ENCODE data around the gene IGSF9.

Gene IGSF9

GRCh38 chr1:159973350-159973940, 28.0 kb upstream of the IGSF9 start:
- in situ Hi-C loops (cut with MboI; ENCODE audit: low sequenced_read_pairs) = no loop called here

GRCh38 chr1:159972443-159973205, 27.2 kb upstream of the IGSF9 start:
- in situ Hi-C loops (cut with MboI; ENCODE audit: low sequenced_read_pairs) = no loop called here

GRCh38 chr1:159970932-159971342, 25.5 kb upstream of the IGSF9 start:
- in situ Hi-C loops (cut with MboI; ENCODE audit: low sequenced_read_pairs) = no loop called here

GRCh38 chr1:159968901-159969300, 23.5 kb upstream of the IGSF9 start:
- in situ Hi-C loops (cut with MboI; ENCODE audit: low sequenced_read_pairs) = no loop called here

- in situ Hi-C loops (cut with MboI; ENCODE audit: low sequenced_read_pairs) = no loop called here
These were observed 19.9 kb upstream of the IGSF9 start for GRCh38 chr1:159965263-159965662.

- in situ Hi-C loops (cut with MboI; ENCODE audit: low sequenced_read_pairs) = no loop called here
These were observed 18.7 kb upstream of the IGSF9 start for GRCh38 chr1:159964144-159964543.

- in situ Hi-C loops (cut with MboI; ENCODE audit: low sequenced_read_pairs) = no loop called here
These were observed 16.8 kb upstream of the IGSF9 start for GRCh38 chr1:159962176-159962575.

GRCh38 chr1:159961636-159962035, 16.2 kb upstream of the IGSF9 start:
- in situ Hi-C loops (cut with MboI; ENCODE audit: low sequenced_read_pairs) = no loop called here

GRCh38 chr1:159960721-159961381, 15.4 kb upstream of the IGSF9 start:
- in situ Hi-C loops (cut with MboI; ENCODE audit: low sequenced_read_pairs) = no loop called here

- in situ Hi-C loops (cut with MboI; ENCODE audit: low sequenced_read_pairs) = no loop called here
These were observed 14.0 kb upstream of the IGSF9 start for GRCh38 chr1:159959451-159959850.

- in situ Hi-C loops (cut with MboI; ENCODE audit: low sequenced_read_pairs) = no loop called here
These were observed 13.4 kb upstream of the IGSF9 start for GRCh38 chr1:159958719-159959380.

GRCh38 chr1:159957824-159958268, 12.4 kb upstream of the IGSF9 start:
- in situ Hi-C loops (cut with MboI; ENCODE audit: low sequenced_read_pairs) = no loop called here

- in situ Hi-C loops (cut with MboI; ENCODE audit: low sequenced_read_pairs) = no loop called here
These were observed 10.0 kb upstream of the IGSF9 start for GRCh38 chr1:159955456-159955855.

- in situ Hi-C loops (cut with MboI; ENCODE audit: low sequenced_read_pairs) = no loop called here
These were observed 8.4 kb upstream of the IGSF9 start, which contains the start of gene SLAMF9 for GRCh38 chr1:159953536-159954515. Gene SLAMF9 (minus strand): TSS chr1:159954237. CDS start chr1:159954137, 100 bp downstream.

GRCh38 chr1:159952932-159953331, 7.5 kb upstream of the IGSF9 start:
- in situ Hi-C loops (cut with MboI; ENCODE audit: low sequenced_read_pairs) = no loop called here

GRCh38 chr1:159951551-159951950, 6.1 kb upstream of the IGSF9 start:
- in situ Hi-C loops (cut with MboI; ENCODE audit: low sequenced_read_pairs) = no loop called here

- in situ Hi-C loops (cut with MboI; ENCODE audit: low sequenced_read_pairs) = no loop called here
These were observed 5.6 kb upstream of the IGSF9 start for GRCh38 chr1:159951016-159951415.

- in situ Hi-C loops (cut with MboI; ENCODE audit: low sequenced_read_pairs) = no loop called here
These were observed 4.6 kb upstream of the IGSF9 start for GRCh38 chr1:159949981-159950381.

GRCh38 chr1:159949123-159949522, 3.7 kb upstream of the IGSF9 start:
- in situ Hi-C loops (cut with MboI; ENCODE audit: low sequenced_read_pairs) = no loop called here

GRCh38 chr1:159947942-159948341, 2.5 kb upstream of the IGSF9 start:
- in situ Hi-C loops (cut with MboI; ENCODE audit: low sequenced_read_pairs) = no loop called here

All from HL-60/S4 (cell line).